Measurements from ENCODE around the gene PCYT1B.
A peak's percentile ranks its signal among the peaks of the same experiment; 100 is the strongest.
"Not testable (repeated sequence)": the region's sequence is repeated elsewhere in the genome, so short reads cannot be mapped to it uniquely, and the experiment has no call there.

PCYT1B gene

GRCh38 chrX:24659646-24660045, 12.5 kb upstream of the PCYT1B start:
- no peak overlapping the region for H3K4me3 ChIP-seq (ENCODE audit: low read depth, low read length)
- TF ChIP-seq CTCF (conservative IDR thresholded peaks at IDR 0.05; ENCODE audit: low read depth, low read length) = no peak
- DNase-seq (ENCODE audit: low read depth) = no peak

GRCh38 chrX:24659106-24659505, 12.0 kb upstream of the PCYT1B start:
- no peak overlapping the region for H3K4me3 ChIP-seq (ENCODE audit: low read depth, low read length)
- no peak for TF ChIP-seq CTCF (conservative IDR thresholded peaks at IDR 0.05; ENCODE audit: low read depth, low read length)
- DNase-seq (ENCODE audit: low read depth) = no peak

- H3K4me3 ChIP-seq (ENCODE audit: low read depth, low read length) = no peak overlapping the region
- DNase-seq (ENCODE audit: low read depth) = peak; percentile 19
- TF ChIP-seq CTCF (conservative IDR thresholded peaks at IDR 0.05; ENCODE audit: low read depth, low read length) = no peak
These were observed 11.3 kb upstream of the PCYT1B start for GRCh38 chrX:24658421-24658820.

- no peak for DNase-seq (ENCODE audit: low read depth)
- TF ChIP-seq CTCF (conservative IDR thresholded peaks at IDR 0.05; ENCODE audit: low read depth, low read length) = no peak
- H3K4me3 ChIP-seq (ENCODE audit: low read depth, low read length) = no peak overlapping the region
These were observed 10.7 kb upstream of the PCYT1B start for GRCh38 chrX:24657671-24658386.

- not testable (repeated sequence) for H3K4me3 ChIP-seq (ENCODE audit: low read depth, low read length); DNase-seq (ENCODE audit: low read depth)
These were observed 8.5 kb upstream of the PCYT1B start for GRCh38 chrX:24655679-24656078.

- DNase-seq (ENCODE audit: low read depth) = no peak
- TF ChIP-seq CTCF (conservative IDR thresholded peaks at IDR 0.05; ENCODE audit: low read depth, low read length) = no peak
- H3K4me3 ChIP-seq (ENCODE audit: low read depth, low read length) = no peak overlapping the region
These were observed 4.6 kb upstream of the PCYT1B start for GRCh38 chrX:24651783-24652182.

- no peak overlapping the region for H3K4me3 ChIP-seq (ENCODE audit: low read depth, low read length)
- no peak for DNase-seq (ENCODE audit: low read depth)
- TF ChIP-seq CTCF (conservative IDR thresholded peaks at IDR 0.05; ENCODE audit: low read depth, low read length) = no peak
These were observed 1.3 kb upstream of the PCYT1B start for GRCh38 chrX:24648495-24648894.
